ENCODE results near the gene ZDHHC16.

DNA sequence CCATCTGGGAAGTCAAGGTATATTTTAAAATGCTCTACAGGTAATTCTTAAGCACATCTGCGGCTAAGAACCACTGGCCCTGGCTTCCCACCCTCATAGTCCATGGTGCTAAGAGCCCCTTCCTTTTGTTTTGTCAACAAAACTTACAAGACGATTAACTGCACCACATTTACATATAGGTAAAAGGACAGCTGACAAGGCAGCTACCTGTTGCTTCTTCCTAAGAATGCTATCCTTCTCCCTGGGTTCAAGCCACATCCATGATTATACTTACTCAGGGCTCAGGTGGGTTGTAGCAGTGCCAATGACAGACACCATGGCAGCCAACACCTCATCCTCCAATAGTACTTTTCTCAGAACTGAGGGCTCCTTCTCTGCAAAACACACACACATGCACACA is 16.3 kb downstream of the ZDHHC16 start:
- TF ChIP-seq RFX5 (IDR thresholded peaks at IDR 0.05; ENCODE audit: low read depth, low read length) = no peak
- TF ChIP-seq POLR2AphosphoS5 (IDR thresholded peaks at IDR 0.05; ENCODE audit: low read length) = no peak
- TF ChIP-seq, protein P1, sequence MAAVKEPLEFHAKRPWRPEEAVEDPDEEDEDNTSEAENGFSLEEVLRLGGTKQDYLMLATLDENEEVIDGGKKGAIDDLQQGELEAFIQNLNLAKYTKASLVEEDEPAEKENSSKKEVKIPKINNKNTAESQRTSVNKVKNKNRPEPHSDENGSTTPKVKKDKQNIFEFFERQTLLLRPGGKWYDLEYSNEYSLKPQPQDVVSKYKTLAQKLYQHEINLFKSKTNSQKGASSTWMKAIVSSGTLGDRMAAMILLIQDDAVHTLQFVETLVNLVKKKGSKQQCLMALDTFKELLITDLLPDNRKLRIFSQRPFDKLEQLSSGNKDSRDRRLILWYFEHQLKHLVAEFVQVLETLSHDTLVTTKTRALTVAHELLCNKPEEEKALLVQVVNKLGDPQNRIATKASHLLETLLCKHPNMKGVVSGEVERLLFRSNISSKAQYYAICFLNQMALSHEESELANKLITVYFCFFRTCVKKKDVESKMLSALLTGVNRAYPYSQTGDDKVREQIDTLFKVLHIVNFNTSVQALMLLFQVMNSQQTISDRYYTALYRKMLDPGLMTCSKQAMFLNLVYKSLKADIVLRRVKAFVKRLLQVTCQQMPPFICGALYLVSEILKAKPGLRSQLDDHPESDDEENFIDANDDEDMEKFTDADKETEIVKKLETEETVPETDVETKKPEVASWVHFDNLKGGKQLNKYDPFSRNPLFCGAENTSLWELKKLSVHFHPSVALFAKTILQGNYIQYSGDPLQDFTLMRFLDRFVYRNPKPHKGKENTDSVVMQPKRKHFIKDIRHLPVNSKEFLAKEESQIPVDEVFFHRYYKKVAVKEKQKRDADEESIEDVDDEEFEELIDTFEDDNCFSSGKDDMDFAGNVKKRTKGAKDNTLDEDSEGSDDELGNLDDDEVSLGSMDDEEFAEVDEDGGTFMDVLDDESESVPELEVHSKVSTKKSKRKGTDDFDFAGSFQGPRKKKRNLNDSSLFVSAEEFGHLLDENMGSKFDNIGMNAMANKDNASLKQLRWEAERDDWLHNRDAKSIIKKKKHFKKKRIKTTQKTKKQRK (IDR thresholded peaks at IDR 0.05; ENCODE audit: low read depth, low read length) = no peak
- TF ChIP-seq ATF7 (IDR thresholded peaks at IDR 0.05; ENCODE audit: low read depth) = no peak
- TF ChIP-seq BACH1 (IDR thresholded peaks at IDR 0.05; ENCODE audit: borderline replicate concordance) = no peak

Data from GM12878 (cell line).